SU-DHL-6 (cell line): ENCODE results near the gene AGBL2.

Experiments used
- H2AFZ ChIP-seq: fragments of 200-600 bp; sonication (generic); 2 replicates; pipeline ENCODE4 v1.6.1; 2014; ENCODE audit warnings: low read depth, mild to moderate bottlenecking, moderate library complexity, mixed read lengths, antibody characterized with exemption, low read length; ENCODE audit not compliant: severe bottlenecking
- H3F3A ChIP-seq: fragments of 200-600 bp; shearing (Covaris generic); 2 replicates; pipeline ENCODE4 v1.6.0; 2016; ENCODE audit warnings: antibody characterized with exemption, mild to moderate bottlenecking; ENCODE audit not compliant: insufficient read depth
- H3K27ac ChIP-seq: fragments of 200-600 bp; sonication (generic); 2 replicates; pipeline ENCODE4 v1.5.1; 2016; ENCODE audit warnings: low read depth, mild to moderate bottlenecking, low read length, moderate library complexity, mixed read lengths
- H3K27me3 ChIP-seq: fragments of 200-600 bp; sonication (generic), shearing (Covaris generic); 2 replicates; pipeline ENCODE4 v1.6.0; 2014; ENCODE audit warnings: mild to moderate bottlenecking, low read length
- H3K36me3 ChIP-seq: fragments of 200-600 bp; sonication (generic); 2 replicates; pipeline ENCODE4 v1.6.1; 2014; ENCODE audit warnings: mild to moderate bottlenecking, low read length, mixed read lengths
- H3K4me2 ChIP-seq: fragments of 300-600, 200-600 bp; shearing (Covaris generic), sonication (generic); 2 replicates; pipeline ENCODE4 v1.6.0; 2014; ENCODE audit warnings: low read length, low read depth, mild to moderate bottlenecking; ENCODE audit not compliant: poor library complexity, severe bottlenecking
- H3K4me3 ChIP-seq: fragments of 200-600 bp; sonication (generic); 2 replicates; pipeline ENCODE4 v1.5.1; 2014; ENCODE audit warnings: antibody characterized with exemption, low read length, mild to moderate bottlenecking, mixed read lengths; ENCODE audit not compliant: insufficient read depth, poor library complexity, severe bottlenecking
- H3K79me2 ChIP-seq: fragments of 200-600 bp; sonication (generic); 2 replicates; pipeline ENCODE4 v1.6.1; 2014; ENCODE audit warnings: mild to moderate bottlenecking, low read length, moderate library complexity; ENCODE audit not compliant: insufficient read depth
- H3K9ac ChIP-seq: fragments of 200-600 bp; sonication (generic); 2 replicates; pipeline ENCODE4 v1.7.0; 2014; ENCODE audit warnings: mild to moderate bottlenecking, low read length
- H3K9me2 ChIP-seq: fragments of 200-600 bp; sonication (generic); replicated peaks from 2 replicates; pipeline ENCODE4 v1.6.1; 2014; ENCODE audit warnings: low read length; ENCODE audit not compliant: insufficient read depth
- H3K9me3 ChIP-seq: fragments of 200-600 bp; sonication (generic); 2 replicates; pipeline ENCODE4 v1.6.1; 2014; ENCODE audit warnings: low read length, mixed read lengths; ENCODE audit not compliant: insufficient read depth
- H4K20me1 ChIP-seq: fragments of 200-600 bp; sonication (generic); 2 replicates; pipeline ENCODE4 v1.6.1; 2014; ENCODE audit warnings: low read depth, mild to moderate bottlenecking, antibody characterized with exemption, low read length, moderate library complexity, mixed read lengths
- EZH2phosphoT487 ChIP-seq: fragments of 200-600 bp; sonication (generic), shearing (Covaris generic); conservative IDR thresholded peaks from 2 replicates; pipeline ENCODE4 v1.6.1; 2018; ENCODE audit warnings: mild to moderate bottlenecking, antibody characterized with exemption, low read length, moderate library complexity, mixed read lengths
- TF ChIP-seq, protein P1 (sequence below): fragments of 200-600 bp; sonication (generic); IDR thresholded peaks from one replicate; pipeline ENCODE4 v1.5.1; 2017; ENCODE audit warnings: antibody characterized with exemption, mild to moderate bottlenecking, low read length, moderate library complexity; ENCODE audit not compliant: insufficient read depth, poor library complexity, severe bottlenecking

Gene AGBL2

GRCh38 chr11:47732271-47732670 is 17.1 kb upstream of the AGBL2 start:
- Histone ChIP-seq H3K4me2 (no peak overlapping the region), H3K9me2 (no peaks in the 10 kb centered on the region), H3K79me2 (no peaks in the 10 kb centered on the region), H3K27ac (no peak overlapping the region), H3F3A (0 out of 2 replicates have a peak, but pooled peaks cover 5% of the 10 kb centered on the region), H3K9me3 (no peaks in the 10 kb centered on the region), H3K36me3 (peaks cover 64% of the 10 kb centered on the region), H3K9ac (no peak overlapping the region), H4K20me1 (no peaks in the 10 kb centered on the region), H3K27me3 (no peaks in the 10 kb centered on the region), H3K4me3 (no peak overlapping the region), H2AFZ (no peak overlapping the region)
- TF ChIP-seq, protein P1, sequence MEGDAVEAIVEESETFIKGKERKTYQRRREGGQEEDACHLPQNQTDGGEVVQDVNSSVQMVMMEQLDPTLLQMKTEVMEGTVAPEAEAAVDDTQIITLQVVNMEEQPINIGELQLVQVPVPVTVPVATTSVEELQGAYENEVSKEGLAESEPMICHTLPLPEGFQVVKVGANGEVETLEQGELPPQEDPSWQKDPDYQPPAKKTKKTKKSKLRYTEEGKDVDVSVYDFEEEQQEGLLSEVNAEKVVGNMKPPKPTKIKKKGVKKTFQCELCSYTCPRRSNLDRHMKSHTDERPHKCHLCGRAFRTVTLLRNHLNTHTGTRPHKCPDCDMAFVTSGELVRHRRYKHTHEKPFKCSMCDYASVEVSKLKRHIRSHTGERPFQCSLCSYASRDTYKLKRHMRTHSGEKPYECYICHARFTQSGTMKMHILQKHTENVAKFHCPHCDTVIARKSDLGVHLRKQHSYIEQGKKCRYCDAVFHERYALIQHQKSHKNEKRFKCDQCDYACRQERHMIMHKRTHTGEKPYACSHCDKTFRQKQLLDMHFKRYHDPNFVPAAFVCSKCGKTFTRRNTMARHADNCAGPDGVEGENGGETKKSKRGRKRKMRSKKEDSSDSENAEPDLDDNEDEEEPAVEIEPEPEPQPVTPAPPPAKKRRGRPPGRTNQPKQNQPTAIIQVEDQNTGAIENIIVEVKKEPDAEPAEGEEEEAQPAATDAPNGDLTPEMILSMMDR, result no peak
- TF ChIP-seq EZH2phosphoT487, result no peak

- Histone ChIP-seq H3K4me2 (no peak overlapping the region), H3F3A (peaks cover 5% of the 10 kb centered on the region; the same call in 1 of the 2 replicates), H3K9ac (no peak overlapping the region), H3K9me3 (no peaks in the 10 kb centered on the region), H3K9me2 (no peaks in the 10 kb centered on the region), H3K27ac (no peak overlapping the region), H3K27me3 (no peaks in the 10 kb centered on the region), H3K4me3 (no peak overlapping the region), H3K36me3 (peaks cover 63% of the 10 kb centered on the region), H3K79me2 (no peaks in the 10 kb centered on the region), H4K20me1 (no peaks in the 10 kb centered on the region), H2AFZ (no peak overlapping the region)
- no peak for TF ChIP-seq EZH2phosphoT487
- TF ChIP-seq, protein P1, result no peak
These were observed 16.3 kb upstream of the AGBL2 start for GRCh38 chr11:47731475-47731874.

GRCh38 chr11:47726878-47727514 is 11.8 kb upstream of the AGBL2 start:
- Histone ChIP-seq H4K20me1 (no peaks in the 10 kb centered on the region), H2AFZ (no peak overlapping the region), H3K79me2 (no peaks in the 10 kb centered on the region), H3K27ac (no peak overlapping the region), H3K27me3 (no peaks in the 10 kb centered on the region), H3K9me2 (no peaks in the 10 kb centered on the region), H3F3A (peaks cover 5% of the 10 kb centered on the region; the same call in 1 of the 2 replicates), H3K4me2 (no peak overlapping the region), H3K4me3 (no peak overlapping the region), H3K9me3 (no peaks in the 10 kb centered on the region), H3K36me3 (peaks cover 49% of the 10 kb centered on the region; the same call in 1 of the 2 replicates), H3K9ac (no peak overlapping the region)
- TF ChIP-seq EZH2phosphoT487, result no peak
- TF ChIP-seq, protein P1, result no peak
